ENCODE results near the gene CREBRF.

Gene CREBRF

GRCh38 chr5:173163219-173163618 lies 107.1 kb downstream of the CREBRF start:
- DNase-seq: no peak

DNA sequence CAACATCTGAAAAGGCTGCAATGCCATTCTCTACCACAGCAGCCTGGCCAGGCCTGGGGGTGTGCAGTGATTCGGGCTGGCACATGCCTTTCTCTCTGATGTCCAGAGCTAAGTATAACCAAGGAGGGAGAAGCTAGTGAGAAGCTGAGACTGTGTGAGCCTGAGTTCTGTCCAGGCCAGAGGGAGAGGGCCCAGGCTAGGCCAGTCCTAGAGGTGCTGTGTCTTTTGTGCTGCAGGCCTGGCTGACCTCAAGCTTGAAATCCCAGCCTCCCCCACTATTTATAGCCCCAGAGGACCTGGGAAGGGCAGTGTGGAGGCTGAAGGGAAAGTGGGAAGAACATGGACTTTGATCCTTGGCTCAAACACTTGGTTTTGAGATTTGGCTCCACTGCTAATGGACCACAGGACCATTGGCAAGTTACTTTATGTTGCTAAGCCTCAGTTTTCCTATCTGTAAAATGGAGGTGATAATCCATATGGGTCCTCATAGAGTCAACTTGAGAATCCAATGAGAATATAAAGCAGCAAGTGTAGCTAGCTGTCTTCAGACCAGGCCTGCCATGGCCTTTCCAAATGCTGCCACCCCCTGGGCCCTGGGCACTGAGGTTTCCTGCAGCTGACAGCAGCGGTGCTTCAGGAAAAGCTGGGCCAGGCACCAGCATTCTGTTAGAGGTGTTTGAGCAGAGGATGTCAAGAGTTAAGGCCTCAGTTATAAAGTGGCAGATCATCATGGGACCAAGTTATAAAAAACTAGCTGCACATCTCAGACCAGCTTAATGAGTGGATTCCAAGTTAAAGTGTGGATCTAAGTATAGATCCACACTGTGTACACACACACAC lies 109.2 kb downstream of the CREBRF start:
- no peak for DNase-seq

DNA sequence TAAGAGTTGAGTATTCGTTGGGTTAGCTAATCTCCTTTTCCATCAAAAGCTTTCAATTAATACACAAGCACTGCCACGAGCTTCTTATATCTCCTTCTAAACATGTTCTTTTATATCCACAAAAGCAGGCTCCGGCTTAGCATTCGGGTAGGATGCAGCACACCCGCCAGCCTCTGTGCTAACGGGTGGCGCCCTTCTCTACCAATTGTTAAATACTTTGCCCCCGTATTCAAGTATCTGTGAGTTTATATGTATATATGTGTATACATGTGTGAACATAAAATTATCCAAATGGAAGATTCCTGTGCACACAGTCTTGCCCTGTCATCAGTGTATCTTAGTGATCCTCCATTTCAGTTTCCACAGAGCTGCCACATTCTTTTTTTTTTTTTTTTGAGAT lies 116.0 kb downstream of the CREBRF start:
- no peak for DNase-seq

- DNase-seq: no peak
Measured at GRCh38 chr5:173175523-173175922, 119.4 kb downstream of the CREBRF start.

GRCh38 chr5:173178369-173178910 lies 122.3 kb downstream of the CREBRF start:
- no peak for DNase-seq

DNA sequence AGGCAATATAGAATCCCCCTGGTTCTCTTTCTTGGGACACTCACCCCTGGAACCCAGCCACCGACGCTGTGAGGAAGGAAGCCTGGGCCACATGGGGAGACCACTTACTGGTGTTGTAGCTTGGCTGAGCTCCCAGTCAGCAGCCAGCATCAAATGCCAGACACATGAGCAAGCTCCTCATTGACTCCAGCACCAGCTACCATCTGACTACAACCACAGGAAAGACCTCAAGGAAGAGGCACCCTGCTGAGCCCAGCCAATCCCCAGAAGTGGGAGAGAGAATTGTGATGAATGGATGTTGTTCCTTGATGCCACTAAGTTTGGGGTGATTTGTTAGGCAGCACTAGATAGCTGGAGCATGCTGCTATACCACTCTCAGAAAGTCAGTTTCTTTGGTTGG lies 124.2 kb downstream of the CREBRF start:
- DNase-seq: no peak

DNA sequence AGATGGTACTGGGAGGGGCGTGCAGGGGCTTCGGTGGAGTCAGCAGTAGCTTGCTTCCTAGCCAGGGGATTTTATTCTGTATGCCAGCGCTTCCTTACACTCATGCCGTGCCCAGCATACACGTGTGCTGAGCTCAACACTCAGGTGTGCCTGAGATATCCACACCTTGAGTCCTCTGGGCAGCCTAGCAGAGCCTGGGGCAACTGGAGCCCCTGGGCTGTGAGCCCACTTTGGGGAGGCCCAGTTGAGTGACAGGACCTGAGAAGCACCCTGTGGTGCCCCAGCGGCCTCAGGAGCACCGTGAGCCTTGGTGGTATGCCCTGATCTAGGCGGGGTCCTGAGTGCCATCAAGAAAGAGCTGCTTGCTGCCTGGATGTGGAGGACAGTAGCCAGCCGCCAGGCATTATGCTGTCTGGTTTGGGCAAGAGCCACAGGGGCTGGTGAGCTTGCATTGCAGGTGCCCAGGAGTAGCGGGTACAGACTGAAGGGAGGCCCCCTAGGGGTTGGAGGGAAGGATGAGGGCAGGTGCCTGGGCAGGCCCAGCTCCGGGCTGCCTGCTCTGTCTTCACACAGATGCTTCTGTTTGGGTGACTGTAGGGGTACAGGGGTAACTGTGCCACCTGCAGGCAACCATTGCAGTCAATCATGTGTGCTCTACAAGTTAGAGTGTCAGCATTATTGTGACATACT lies 131.0 kb downstream of the CREBRF start:
- DNase-seq: no peak

DNA sequence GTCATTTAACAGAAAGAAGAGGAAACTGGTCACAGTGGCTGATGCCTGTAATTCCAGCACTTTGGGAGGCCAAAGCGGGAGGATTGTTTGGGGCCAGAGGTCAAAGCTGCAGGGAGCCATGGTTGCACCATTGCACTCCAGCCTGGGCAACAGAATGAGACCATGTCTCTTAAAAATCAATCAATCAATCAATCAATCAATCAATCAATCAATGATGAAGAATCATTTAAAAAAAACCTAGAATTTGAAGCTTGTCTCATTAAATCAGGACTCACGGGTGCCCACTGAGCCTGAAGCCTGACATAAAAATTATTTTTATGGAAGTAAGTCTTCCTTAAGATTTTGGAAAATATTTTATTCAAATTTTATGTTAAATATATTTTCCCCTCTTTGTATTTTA lies 132.1 kb downstream of the CREBRF start:
- no peak for DNase-seq
